ENCODE measurements around the gene GRAP2. TPM values are rescaled to one million over a fixed set of nuclear protein-coding genes. Genes with fewer than 3 reads are reported as not detected.

Gene GRAP2
- total RNA-seq, 4 donors from 2014 or later = 5.8 to 92.4 (median 6.1) TPM

DNA sequence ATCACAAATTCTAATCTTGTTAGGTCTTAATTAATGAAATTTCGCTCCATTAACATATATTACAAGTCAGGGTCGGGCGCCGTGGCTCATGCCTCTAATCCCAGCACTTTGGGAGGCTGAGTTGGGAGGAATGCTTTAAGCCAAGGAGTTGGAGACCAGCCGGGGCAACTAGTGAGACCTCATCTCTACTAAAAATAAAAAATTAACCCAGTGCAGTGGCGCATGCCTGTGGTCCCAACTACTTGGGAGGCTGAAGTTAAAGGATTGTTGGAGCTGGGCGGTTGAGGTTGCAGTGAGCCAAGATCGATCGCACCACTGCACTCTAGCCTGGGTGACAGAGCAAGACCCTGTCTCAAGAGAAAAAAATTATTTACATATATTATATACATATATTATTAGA, 61.2 kb downstream of the GRAP2 start:
- no peaks in the 10 kb centered on the region for H3K36me3 ChIP-seq
- TF ChIP-seq, protein P1, sequence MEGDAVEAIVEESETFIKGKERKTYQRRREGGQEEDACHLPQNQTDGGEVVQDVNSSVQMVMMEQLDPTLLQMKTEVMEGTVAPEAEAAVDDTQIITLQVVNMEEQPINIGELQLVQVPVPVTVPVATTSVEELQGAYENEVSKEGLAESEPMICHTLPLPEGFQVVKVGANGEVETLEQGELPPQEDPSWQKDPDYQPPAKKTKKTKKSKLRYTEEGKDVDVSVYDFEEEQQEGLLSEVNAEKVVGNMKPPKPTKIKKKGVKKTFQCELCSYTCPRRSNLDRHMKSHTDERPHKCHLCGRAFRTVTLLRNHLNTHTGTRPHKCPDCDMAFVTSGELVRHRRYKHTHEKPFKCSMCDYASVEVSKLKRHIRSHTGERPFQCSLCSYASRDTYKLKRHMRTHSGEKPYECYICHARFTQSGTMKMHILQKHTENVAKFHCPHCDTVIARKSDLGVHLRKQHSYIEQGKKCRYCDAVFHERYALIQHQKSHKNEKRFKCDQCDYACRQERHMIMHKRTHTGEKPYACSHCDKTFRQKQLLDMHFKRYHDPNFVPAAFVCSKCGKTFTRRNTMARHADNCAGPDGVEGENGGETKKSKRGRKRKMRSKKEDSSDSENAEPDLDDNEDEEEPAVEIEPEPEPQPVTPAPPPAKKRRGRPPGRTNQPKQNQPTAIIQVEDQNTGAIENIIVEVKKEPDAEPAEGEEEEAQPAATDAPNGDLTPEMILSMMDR (IDR thresholded peaks at IDR 0.05) = no peak
- TF ChIP-seq POLR2A (IDR thresholded peaks at IDR 0.05) = no peak
- DNase-seq = no peak

DNA sequence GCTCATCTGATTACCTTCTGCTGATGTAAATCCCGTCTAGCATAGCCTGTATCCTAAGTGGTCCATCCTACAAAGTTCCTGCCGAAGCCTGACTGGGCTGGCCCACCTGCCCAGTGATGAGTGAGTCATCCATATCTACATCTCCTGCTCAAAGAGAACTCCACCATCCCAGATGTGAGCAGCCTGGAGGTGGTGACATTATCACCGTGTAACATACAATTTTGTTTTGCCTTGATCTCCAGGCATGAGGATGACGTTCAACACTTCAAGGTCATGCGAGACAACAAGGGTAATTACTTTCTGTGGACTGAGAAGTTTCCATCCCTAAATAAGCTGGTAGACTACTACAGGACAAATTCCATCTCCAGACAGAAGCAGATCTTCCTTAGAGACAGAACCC, 64.9 kb downstream of the GRAP2 start:
- Histone ChIP-seq H3K4me3 (no peak overlapping the region), H3K27ac (no peak overlapping the region), H3K27me3 (no peaks in the 10 kb centered on the region), H3K9me3 (no peaks in the 10 kb centered on the region), H3K36me3 (no peaks in the 10 kb centered on the region), H3K4me1 (peaks cover 0 to 6% (median 2%) of the 10 kb centered on the region in 4 donors)
- DNase-seq = no peak
- TF ChIP-seq, protein P1 (IDR thresholded peaks at IDR 0.05) = no peak

More for the DNA sequence above, 61.2 kb downstream of the GRAP2 start:
- peak overlapping the region in 2 of 4 donors; percentile 28 to 44 for H3K27ac ChIP-seq
- no peaks in the 10 kb centered on the region for H3K9me3 ChIP-seq
- H3K4me1 ChIP-seq = peaks cover 0 to 11% (median 4%) of the 10 kb centered on the region in 4 donors
- no peak overlapping the region for H3K4me3 ChIP-seq
- no peaks in the 10 kb centered on the region for H3K27me3 ChIP-seq

DNA sequence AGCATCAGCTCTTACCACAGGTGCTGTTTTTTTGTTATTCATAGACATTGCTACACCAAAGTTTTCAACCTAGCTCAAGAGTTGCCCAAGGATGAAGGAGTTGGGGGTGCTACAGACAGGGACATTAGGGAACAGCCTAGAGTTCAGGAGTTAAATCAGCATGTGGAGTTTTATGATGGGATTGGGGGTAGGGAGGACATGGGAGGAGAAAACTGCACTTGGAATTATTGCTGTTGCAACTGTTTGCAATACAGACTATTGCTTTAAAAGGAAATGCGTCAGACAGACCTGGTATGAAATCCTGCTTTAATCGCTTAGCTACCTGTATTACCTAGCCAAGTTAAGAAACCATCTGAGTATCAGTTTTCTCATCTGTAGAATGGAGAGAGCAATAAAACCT, 65.6 kb downstream of the GRAP2 start:
- H3K4me3 ChIP-seq = no peak overlapping the region
- H3K9me3 ChIP-seq = no peaks in the 10 kb centered on the region
- DNase-seq = no peak
- no peaks in the 10 kb centered on the region for H3K36me3 ChIP-seq
- H3K4me1 ChIP-seq = peaks cover 0 to 6% (median 1%) of the 10 kb centered on the region in 4 donors
- peak overlapping the region in 1 of 4 donors; percentile 36 for H3K27ac ChIP-seq
- no peaks in the 10 kb centered on the region for H3K27me3 ChIP-seq
- TF ChIP-seq, protein P1 (IDR thresholded peaks at IDR 0.05) = no peak
- TF ChIP-seq POLR2A (IDR thresholded peaks at IDR 0.05) = no peak

DNA sequence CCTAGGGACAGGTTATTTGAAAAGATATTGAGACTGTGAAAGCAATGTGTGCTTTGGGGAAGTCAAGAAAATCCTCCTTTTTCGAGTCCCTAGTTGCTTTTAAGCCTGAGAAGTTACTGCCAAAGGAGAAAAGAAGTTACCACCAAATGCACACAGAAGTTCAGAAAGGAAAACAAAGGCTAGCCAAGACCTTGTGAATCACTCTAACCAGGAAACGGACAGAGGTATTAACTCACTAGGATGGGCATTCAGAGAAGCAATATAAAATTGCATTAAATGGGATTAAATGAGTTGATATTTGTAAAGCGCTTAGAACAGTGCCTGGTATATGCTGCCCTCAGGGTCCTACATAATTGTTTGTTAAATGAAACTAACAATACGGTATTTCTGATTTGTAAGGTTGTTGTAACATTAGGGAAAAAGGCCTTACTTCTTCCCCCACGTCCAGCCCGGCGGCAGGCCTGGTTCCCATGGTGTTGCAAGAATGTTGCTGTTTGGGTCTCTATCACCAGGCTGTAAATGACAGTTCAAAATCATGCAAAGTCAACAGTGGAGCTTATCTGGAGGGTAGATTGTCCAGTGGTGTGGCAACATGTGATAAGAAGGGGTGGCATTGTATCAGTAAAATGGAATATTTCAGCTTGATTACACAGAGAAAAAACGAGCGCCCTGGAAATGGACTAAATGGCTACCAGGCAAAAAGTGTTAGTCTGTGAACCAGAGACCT, 66.4 kb downstream of the GRAP2 start:
- Histone ChIP-seq H3K9me3 (no peaks in the 10 kb centered on the region), H3K27ac (peak overlapping the region in 1 of 4 donors; percentile 36), H3K4me1 (peaks cover 0 to 6% (median 0%) of the 10 kb centered on the region in 4 donors), H3K4me3 (no peak overlapping the region), H3K27me3 (no peaks in the 10 kb centered on the region), H3K36me3 (no peaks in the 10 kb centered on the region)
- TF ChIP-seq, protein P1 (IDR thresholded peaks at IDR 0.05) = no peak
- TF ChIP-seq POLR2A (IDR thresholded peaks at IDR 0.05) = no peak
- peak in 1 of 3 donors; percentile 64 for DNase-seq

DNA sequence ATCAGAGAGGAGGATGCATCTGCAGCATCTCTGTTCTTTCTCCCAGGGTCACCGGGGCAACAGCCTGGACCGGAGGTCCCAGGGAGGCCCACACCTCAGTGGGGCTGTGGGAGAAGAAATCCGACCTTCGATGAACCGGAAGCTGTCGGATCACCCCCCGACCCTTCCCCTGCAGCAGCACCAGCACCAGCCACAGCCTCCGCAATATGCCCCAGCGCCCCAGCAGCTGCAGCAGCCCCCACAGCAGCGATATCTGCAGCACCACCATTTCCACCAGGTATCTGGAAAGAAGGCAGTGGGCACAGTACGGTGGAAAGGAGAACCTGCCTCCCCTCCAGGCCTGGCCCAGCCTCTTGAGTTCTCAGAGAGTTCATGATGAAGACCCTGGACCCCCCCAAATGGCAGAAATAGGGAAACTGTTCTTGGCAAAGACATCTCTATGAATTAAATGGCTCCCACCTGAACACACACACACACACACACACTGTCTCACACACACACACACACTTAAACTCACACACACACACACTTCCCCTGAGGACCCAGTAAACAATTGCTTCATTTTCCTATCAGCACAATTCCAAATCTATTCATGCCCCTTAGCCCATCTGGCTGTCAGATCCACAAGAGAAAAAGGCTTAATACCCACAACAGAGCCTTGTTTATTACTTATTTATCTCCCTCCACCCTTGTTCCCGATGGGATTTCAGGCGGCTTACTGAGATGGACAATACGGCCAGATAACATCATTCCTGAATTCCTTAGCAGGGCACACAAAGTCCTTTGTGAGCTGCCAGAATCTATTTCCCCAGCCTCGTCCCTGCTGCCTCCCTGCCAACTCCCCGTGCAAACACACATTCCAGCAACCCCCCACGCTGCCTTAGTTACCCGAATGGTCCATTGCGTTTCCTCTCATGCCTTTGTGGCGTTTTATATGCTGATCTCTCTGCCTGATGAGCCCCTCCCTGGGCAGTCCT, 67.4 kb downstream of the GRAP2 start:
- Histone ChIP-seq H3K4me3 (no peak overlapping the region), H3K9me3 (no peaks in the 10 kb centered on the region), H3K4me1 (peaks cover 0 to 6% (median 0%) of the 10 kb centered on the region in 4 donors), H3K27ac (no peak overlapping the region), H3K27me3 (no peaks in the 10 kb centered on the region), H3K36me3 (no peaks in the 10 kb centered on the region)
- TF ChIP-seq POLR2A (IDR thresholded peaks at IDR 0.05) = no peak
- TF ChIP-seq, protein P1 (IDR thresholded peaks at IDR 0.05) = no peak
- DNase-seq = no peak

Data from Peyer's patch (tissue), 4 donors.